ENCODE results near the gene GAS7.

Gene GAS7

DNA sequence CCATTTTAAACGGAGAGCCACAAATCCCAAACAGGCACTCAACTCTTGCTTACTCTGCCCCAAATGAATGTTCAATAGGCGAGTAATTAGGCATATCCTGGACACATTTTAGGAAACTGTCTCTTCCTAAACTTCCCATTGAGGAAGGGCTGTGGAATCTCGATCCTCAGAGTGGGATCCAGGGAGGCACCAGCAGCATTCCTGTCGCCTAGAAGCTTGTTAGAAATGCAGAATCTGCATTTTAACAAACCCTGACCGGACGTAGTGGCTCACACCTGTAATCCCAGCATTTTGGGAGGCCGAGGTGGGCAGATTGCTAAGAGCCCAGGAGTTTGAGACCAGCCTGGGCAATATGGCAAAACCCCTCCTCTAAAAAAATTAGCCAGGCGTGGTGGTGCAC, 95.6 kb downstream of the GAS7 start:
- no peak for ATAC-seq
- TF ChIP-seq RARB (CRISPR knock-in tag; IDR thresholded peaks at IDR 0.05) = no peak
- TF ChIP-seq TOX (CRISPR knock-in tag; IDR thresholded peaks at IDR 0.05; ENCODE audit: borderline replicate concordance) = no peak
- no peak for TF ChIP-seq OSR1 (CRISPR knock-in tag; IDR thresholded peaks at IDR 0.05)
- TF ChIP-seq, protein P1, sequence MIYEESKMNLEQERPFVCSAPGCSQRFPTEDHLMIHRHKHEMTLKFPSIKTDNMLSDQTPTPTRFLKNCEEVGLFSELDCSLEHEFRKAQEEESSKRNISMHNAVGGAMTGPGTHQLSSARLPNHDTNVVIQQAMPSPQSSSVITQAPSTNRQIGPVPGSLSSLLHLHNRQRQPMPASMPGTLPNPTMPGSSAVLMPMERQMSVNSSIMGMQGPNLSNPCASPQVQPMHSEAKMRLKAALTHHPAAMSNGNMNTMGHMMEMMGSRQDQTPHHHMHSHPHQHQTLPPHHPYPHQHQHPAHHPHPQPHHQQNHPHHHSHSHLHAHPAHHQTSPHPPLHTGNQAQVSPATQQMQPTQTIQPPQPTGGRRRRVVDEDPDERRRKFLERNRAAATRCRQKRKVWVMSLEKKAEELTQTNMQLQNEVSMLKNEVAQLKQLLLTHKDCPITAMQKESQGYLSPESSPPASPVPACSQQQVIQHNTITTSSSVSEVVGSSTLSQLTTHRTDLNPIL (CRISPR knock-in tag; IDR thresholded peaks at IDR 0.05; ENCODE audit: low read depth) = no peak
- no peak for TF ChIP-seq BACH2 (CRISPR knock-in tag; IDR thresholded peaks at IDR 0.05; ENCODE audit: borderline replicate concordance)
- no peak for TF ChIP-seq GLIS3 (CRISPR knock-in tag; IDR thresholded peaks at IDR 0.05)
- TF ChIP-seq, protein P2, sequence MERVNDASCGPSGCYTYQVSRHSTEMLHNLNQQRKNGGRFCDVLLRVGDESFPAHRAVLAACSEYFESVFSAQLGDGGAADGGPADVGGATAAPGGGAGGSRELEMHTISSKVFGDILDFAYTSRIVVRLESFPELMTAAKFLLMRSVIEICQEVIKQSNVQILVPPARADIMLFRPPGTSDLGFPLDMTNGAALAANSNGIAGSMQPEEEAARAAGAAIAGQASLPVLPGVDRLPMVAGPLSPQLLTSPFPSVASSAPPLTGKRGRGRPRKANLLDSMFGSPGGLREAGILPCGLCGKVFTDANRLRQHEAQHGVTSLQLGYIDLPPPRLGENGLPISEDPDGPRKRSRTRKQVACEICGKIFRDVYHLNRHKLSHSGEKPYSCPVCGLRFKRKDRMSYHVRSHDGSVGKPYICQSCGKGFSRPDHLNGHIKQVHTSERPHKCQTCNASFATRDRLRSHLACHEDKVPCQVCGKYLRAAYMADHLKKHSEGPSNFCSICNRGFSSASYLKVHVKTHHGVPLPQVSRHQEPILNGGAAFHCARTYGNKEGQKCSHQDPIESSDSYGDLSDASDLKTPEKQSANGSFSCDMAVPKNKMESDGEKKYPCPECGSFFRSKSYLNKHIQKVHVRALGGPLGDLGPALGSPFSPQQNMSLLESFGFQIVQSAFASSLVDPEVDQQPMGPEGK (CRISPR knock-in tag; IDR thresholded peaks at IDR 0.05; ENCODE audit: borderline replicate concordance) = no peak
- TF ChIP-seq ZFP30 (CRISPR knock-in tag; IDR thresholded peaks at IDR 0.05) = no peak
- TF ChIP-seq, protein P3, sequence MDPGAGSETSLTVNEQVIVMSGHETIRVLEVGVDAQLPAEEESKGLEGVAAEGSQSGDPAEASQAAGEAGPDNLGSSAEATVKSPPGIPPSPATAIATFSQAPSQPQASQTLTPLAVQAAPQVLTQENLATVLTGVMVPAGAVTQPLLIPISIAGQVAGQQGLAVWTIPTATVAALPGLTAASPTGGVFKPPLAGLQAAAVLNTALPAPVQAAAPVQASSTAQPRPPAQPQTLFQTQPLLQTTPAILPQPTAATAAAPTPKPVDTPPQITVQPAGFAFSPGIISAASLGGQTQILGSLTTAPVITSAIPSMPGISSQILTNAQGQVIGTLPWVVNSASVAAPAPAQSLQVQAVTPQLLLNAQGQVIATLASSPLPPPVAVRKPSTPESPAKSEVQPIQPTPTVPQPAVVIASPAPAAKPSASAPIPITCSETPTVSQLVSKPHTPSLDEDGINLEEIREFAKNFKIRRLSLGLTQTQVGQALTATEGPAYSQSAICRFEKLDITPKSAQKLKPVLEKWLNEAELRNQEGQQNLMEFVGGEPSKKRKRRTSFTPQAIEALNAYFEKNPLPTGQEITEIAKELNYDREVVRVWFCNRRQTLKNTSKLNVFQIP (CRISPR knock-in tag; IDR thresholded peaks at IDR 0.05; ENCODE audit: borderline replicate concordance, low read depth) = no peak
- no peak for TF ChIP-seq ZNF565 (CRISPR knock-in tag; conservative IDR thresholded peaks at IDR 0.05; ENCODE audit: low read depth)
- TF ChIP-seq ESRRG (CRISPR knock-in tag; IDR thresholded peaks at IDR 0.05) = no peak
- TF ChIP-seq, protein P4, sequence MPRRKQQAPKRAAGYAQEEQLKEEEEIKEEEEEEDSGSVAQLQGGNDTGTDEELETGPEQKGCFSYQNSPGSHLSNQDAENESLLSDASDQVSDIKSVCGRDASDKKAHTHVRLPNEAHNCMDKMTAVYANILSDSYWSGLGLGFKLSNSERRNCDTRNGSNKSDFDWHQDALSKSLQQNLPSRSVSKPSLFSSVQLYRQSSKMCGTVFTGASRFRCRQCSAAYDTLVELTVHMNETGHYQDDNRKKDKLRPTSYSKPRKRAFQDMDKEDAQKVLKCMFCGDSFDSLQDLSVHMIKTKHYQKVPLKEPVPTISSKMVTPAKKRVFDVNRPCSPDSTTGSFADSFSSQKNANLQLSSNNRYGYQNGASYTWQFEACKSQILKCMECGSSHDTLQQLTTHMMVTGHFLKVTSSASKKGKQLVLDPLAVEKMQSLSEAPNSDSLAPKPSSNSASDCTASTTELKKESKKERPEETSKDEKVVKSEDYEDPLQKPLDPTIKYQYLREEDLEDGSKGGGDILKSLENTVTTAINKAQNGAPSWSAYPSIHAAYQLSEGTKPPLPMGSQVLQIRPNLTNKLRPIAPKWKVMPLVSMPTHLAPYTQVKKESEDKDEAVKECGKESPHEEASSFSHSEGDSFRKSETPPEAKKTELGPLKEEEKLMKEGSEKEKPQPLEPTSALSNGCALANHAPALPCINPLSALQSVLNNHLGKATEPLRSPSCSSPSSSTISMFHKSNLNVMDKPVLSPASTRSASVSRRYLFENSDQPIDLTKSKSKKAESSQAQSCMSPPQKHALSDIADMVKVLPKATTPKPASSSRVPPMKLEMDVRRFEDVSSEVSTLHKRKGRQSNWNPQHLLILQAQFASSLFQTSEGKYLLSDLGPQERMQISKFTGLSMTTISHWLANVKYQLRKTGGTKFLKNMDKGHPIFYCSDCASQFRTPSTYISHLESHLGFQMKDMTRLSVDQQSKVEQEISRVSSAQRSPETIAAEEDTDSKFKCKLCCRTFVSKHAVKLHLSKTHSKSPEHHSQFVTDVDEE (CRISPR knock-in tag; IDR thresholded peaks at IDR 0.05) = no peak
- no peak for TF ChIP-seq ZNF8 (CRISPR knock-in tag; IDR thresholded peaks at IDR 0.05)
- TF ChIP-seq ARNTL (CRISPR knock-in tag; IDR thresholded peaks at IDR 0.05; ENCODE audit: borderline replicate concordance, low read depth) = no peak
- no peak for TF ChIP-seq PPARA (CRISPR knock-in tag; IDR thresholded peaks at IDR 0.05; ENCODE audit: borderline replicate concordance)

DNA sequence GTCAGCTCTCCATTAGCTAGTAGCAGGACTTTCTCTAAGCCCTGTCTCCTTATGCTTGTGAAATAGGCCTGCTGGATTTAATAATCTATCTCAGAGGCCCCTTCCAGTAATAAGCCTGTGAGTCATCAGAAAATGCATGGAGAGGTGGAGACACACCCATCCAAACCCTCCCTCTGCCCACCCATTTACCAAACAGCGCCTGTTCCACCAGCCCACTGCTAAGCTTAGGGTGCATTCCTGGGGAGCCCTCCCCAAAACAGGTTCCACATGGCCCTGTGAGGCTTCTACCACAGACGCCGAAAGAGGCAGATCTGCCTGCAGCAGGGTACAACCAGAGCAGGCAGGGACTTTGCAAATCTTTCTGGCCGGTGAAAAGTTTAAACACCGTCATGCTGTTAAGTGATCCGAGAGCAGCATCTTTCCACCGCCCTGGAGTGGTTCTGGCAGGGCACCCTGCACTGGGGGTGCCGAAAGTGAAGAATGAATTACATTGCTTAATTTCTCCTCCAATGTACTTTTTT, 99.3 kb downstream of the GAS7 start:
- no peak for ATAC-seq
- TF ChIP-seq ESRRG (CRISPR knock-in tag; IDR thresholded peaks at IDR 0.05) = no peak
- no peak for TF ChIP-seq BACH2 (CRISPR knock-in tag; IDR thresholded peaks at IDR 0.05; ENCODE audit: borderline replicate concordance)
- TF ChIP-seq, protein P2 (CRISPR knock-in tag; IDR thresholded peaks at IDR 0.05; ENCODE audit: borderline replicate concordance) = no peak
- no peak for TF ChIP-seq ISL1 (CRISPR knock-in tag; IDR thresholded peaks at IDR 0.05)
- TF ChIP-seq SNAI2 (CRISPR knock-in tag; IDR thresholded peaks at IDR 0.05) = no peak
- TF ChIP-seq ZNF70 (CRISPR knock-in tag; IDR thresholded peaks at IDR 0.05) = no peak
- TF ChIP-seq ARNTL (CRISPR knock-in tag; IDR thresholded peaks at IDR 0.05; ENCODE audit: borderline replicate concordance, low read depth) = no peak
- no peak for TF ChIP-seq ZC3H10 (CRISPR knock-in tag; IDR thresholded peaks at IDR 0.05)
- TF ChIP-seq, protein P5, sequence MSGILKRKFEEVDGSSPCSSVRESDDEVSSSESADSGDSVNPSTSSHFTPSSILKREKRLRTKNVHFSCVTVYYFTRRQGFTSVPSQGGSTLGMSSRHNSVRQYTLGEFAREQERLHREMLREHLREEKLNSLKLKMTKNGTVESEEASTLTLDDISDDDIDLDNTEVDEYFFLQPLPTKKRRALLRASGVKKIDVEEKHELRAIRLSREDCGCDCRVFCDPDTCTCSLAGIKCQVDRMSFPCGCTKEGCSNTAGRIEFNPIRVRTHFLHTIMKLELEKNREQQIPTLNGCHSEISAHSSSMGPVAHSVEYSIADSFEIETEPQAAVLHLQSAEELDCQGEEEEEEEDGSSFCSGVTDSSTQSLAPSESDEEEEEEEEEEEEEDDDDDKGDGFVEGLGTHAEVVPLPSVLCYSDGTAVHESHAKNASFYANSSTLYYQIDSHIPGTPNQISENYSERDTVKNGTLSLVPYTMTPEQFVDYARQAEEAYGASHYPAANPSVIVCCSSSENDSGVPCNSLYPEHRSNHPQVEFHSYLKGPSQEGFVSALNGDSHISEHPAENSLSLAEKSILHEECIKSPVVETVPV (CRISPR knock-in tag; IDR thresholded peaks at IDR 0.05) = no peak
- no peak for TF ChIP-seq ZNF8 (CRISPR knock-in tag; IDR thresholded peaks at IDR 0.05)
- no peak for TF ChIP-seq TCF4 (CRISPR knock-in tag; IDR thresholded peaks at IDR 0.05; ENCODE audit: borderline replicate concordance)
- TF ChIP-seq GLIS3 (CRISPR knock-in tag; IDR thresholded peaks at IDR 0.05) = no peak
- TF ChIP-seq ZFP3 (CRISPR knock-in tag; IDR thresholded peaks at IDR 0.05) = no peak
- TF ChIP-seq, protein P3 (CRISPR knock-in tag; IDR thresholded peaks at IDR 0.05; ENCODE audit: borderline replicate concordance, low read depth) = no peak
- TF ChIP-seq CSDC2 (CRISPR knock-in tag; IDR thresholded peaks at IDR 0.05) = no peak
- no peak for TF ChIP-seq RARB (CRISPR knock-in tag; IDR thresholded peaks at IDR 0.05)
- no peak for TF ChIP-seq OSR1 (CRISPR knock-in tag; IDR thresholded peaks at IDR 0.05)
- TF ChIP-seq, protein P4 (CRISPR knock-in tag; IDR thresholded peaks at IDR 0.05) = no peak
- no peak for TF ChIP-seq ZNF565 (CRISPR knock-in tag; conservative IDR thresholded peaks at IDR 0.05; ENCODE audit: low read depth)
